Lower lobe of right lung (tissue), 2 donors: ENCODE results near the gene PRIM1. TPM values are rescaled to one million over a fixed set of nuclear protein-coding genes. Genes with fewer than 3 reads are reported as not detected.

Experiments used
- ATAC-seq, 2 donors: fragments of 200-7000 bp; cut with Tn5 transposase; one replicate each; pipeline ENCODE4 v1.9.1; 2020 to 2022; ENCODE audit warnings: mild to moderate bottlenecking in 2 of 2, moderate library complexity in 2 of 2
- DNase-seq: peaks from one replicate; pipeline ENCODE4 v3.0.0-alpha.2; 2020
- H3K27ac ChIP-seq: fragments of 200-600 bp; one replicate; pipeline ENCODE4 v1.8.0; 2022
- H3K27me3 ChIP-seq: fragments of 200-600 bp; one replicate; pipeline ENCODE4 v1.8.0; 2022; ENCODE audit warnings: low read depth
- H3K36me3 ChIP-seq: fragments of 200-600 bp; one replicate; pipeline ENCODE4 v1.8.0; 2022; ENCODE audit warnings: mild to moderate bottlenecking
- H3K4me1 ChIP-seq: fragments of 200-600 bp; one replicate; pipeline ENCODE4 v1.8.0; 2022
- H3K4me3 ChIP-seq: fragments of 200-600 bp; one replicate; pipeline ENCODE4 v1.8.0; 2022; ENCODE audit warnings: mild to moderate bottlenecking
- H3K9me3 ChIP-seq: fragments of 200-600 bp; one replicate; pipeline ENCODE4 v1.8.0; 2022
- intact Hi-C: fragments of 100-400 bp; cut with DNase I; formaldehyde crosslinking; loops from one replicate; pipeline ENCODE4 v1.11.0; 2022
- total RNA-seq: library from RNA; stranded (reverse); fragmentation: NEBNext Ultra II Directional; extraction: Animal tissue kit (Norgen Biotek cat#: 25700); gene quantifications from one replicate; pipeline ENCODE4 v1.2.1, GENCODE V29; 2021
- TF ChIP-seq, protein P1 (sequence below): fragments of 200-600 bp; IDR thresholded peaks from one replicate; pipeline ENCODE4 v1.8.0; 2022; ENCODE audit warnings: antibody characterized with exemption, mild to moderate bottlenecking
- donor health status: DM: no; HTN: yes; CAD: no; lungs with severe emphysema.

PRIM1 gene
- total RNA-seq, 1 donor from 2014 or later, result 7.7 TPM

DNA sequence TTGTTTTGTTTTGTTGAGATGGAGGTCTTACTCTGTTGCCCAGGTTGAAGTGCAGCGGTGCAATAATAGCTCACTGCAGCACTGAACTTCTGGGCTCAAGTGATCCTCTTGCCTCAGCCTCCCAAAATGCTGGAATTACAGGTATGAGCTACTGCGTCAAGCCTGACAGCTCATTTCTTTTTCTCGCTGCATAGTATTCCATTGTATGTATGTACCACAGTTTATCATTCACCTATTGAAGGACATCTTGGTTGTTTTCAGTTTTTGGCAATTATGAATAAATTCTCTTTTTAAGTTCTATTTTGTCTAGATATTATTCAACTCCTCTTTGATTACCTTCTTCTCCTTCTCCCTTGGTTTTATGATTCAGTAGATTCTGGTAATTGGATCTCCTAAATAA lies 24.5 kb upstream of the PRIM1 start:
- Histone ChIP-seq H3K27ac (no peak overlapping the region), H3K27me3 (no peaks in the 10 kb centered on the region), H3K4me1 (peaks cover 26% of the 10 kb centered on the region), H3K36me3 (peaks cover 16% of the 10 kb centered on the region), H3K9me3 (no peaks in the 10 kb centered on the region), H3K4me3 (no peak overlapping the region)
- intact Hi-C loops, result no loop called here
- TF ChIP-seq, protein P1, sequence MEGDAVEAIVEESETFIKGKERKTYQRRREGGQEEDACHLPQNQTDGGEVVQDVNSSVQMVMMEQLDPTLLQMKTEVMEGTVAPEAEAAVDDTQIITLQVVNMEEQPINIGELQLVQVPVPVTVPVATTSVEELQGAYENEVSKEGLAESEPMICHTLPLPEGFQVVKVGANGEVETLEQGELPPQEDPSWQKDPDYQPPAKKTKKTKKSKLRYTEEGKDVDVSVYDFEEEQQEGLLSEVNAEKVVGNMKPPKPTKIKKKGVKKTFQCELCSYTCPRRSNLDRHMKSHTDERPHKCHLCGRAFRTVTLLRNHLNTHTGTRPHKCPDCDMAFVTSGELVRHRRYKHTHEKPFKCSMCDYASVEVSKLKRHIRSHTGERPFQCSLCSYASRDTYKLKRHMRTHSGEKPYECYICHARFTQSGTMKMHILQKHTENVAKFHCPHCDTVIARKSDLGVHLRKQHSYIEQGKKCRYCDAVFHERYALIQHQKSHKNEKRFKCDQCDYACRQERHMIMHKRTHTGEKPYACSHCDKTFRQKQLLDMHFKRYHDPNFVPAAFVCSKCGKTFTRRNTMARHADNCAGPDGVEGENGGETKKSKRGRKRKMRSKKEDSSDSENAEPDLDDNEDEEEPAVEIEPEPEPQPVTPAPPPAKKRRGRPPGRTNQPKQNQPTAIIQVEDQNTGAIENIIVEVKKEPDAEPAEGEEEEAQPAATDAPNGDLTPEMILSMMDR, result no peak
- DNase-seq, result no peak
- ATAC-seq, result no peak

DNA sequence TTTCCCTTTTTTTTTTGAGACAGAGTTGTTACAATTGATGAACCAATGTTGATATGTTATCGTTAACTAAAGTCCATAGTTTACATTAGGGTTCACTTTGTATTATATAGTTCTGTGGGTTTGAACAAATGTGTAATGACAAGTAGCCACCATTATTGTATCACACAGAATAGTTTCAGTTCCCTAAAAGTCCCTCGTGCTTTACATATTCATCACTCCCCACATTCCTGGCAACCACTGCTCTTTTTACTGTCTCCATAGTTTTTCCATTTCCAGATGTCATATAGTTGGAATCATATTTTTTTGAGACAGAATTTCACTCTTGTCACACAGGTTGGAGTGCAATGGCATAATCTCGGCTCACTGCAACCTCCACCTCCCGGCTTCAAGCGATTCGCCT lies 23.5 kb upstream of the PRIM1 start:
- Histone ChIP-seq H3K27me3 (no peaks in the 10 kb centered on the region), H3K27ac (no peak overlapping the region), H3K4me1 (peaks cover 21% of the 10 kb centered on the region), H3K4me3 (no peak overlapping the region), H3K9me3 (no peaks in the 10 kb centered on the region), H3K36me3 (peaks cover 16% of the 10 kb centered on the region)
- intact Hi-C loops, result no loop called here
- TF ChIP-seq, protein P1, result no peak
- no peak for ATAC-seq
- DNase-seq, result no peak

DNA sequence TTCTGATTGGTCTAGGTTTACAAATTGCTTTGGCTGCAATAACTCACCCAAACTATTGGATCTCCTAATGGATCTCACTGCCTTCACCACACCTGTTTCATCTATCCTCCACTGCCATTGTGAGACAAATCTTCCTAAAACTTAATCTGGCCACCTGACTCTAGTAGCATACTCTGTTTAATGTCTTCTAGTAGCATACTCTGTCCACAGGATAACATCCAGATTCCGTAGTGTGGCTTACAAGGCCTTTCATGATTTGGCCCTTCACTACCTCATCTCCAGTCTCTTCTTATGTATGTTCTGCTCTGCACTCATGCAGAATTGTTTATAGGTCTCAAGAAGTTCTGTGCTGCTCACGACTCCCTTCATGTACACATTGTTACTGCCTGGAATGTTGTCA lies 21.0 kb upstream of the PRIM1 start:
- H3K27me3 ChIP-seq, result no peaks in the 10 kb centered on the region
- peaks cover 16% of the 10 kb centered on the region for H3K36me3 ChIP-seq
- H3K27ac ChIP-seq, result no peak overlapping the region
- TF ChIP-seq, protein P1, result no peak
- no peak for DNase-seq
- peaks cover 30% of the 10 kb centered on the region for H3K4me1 ChIP-seq
- no peak overlapping the region for H3K4me3 ChIP-seq
- no peaks in the 10 kb centered on the region for H3K9me3 ChIP-seq
- intact Hi-C loops, result no loop called here
- no peak for ATAC-seq

DNA sequence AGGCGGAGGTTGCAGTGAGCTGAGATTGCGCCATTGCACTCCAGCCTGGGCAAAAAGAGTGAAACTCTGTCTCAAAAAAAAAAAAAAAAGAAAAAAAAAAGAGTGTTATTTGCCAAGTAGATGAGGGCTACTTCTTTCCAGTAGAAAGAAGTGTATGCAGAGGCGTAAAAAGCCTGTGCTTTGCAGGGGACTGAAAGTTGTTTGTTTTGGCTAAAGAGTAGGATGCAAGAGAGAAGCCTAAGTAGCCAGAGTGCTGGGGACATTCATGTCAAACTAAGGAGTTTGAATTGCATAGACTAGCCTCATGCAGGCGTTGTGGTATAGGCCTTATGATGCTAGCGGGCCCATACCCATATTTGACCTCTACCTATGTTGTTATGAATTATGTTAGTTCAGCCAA lies 20.5 kb upstream of the PRIM1 start:
- Histone ChIP-seq H3K27ac (no peak overlapping the region), H3K9me3 (no peaks in the 10 kb centered on the region), H3K4me3 (no peak overlapping the region), H3K4me1 (peaks cover 30% of the 10 kb centered on the region), H3K36me3 (peaks cover 16% of the 10 kb centered on the region), H3K27me3 (no peaks in the 10 kb centered on the region)
- TF ChIP-seq, protein P1, result no peak
- ATAC-seq, result peak; percentile 81
- DNase-seq, result no peak
- intact Hi-C loops, result no loop called here

DNA sequence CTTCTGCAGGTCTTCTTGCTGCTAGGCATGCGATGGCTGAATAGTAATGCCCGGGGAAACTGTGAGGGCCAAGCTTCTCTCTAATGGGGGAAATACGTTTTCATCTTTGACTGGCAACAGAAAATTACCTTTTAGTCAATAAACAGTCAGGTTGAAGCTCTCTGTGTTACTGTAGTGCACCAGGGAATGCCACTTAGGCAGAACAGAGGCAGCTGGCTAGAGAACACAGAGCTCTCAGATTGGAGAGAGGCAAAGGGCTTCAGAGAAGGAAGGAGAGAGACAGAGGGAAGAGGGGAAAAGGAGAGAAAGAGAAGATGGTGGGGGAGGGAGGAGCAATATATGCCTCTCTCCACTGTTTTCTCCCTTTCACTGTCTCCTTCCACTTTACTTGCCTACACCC lies 17.7 kb upstream of the PRIM1 start:
- Histone ChIP-seq H3K27me3 (no peaks in the 10 kb centered on the region), H3K9me3 (no peaks in the 10 kb centered on the region), H3K27ac (no peak overlapping the region), H3K36me3 (peaks cover 7% of the 10 kb centered on the region), H3K4me1 (peaks cover 26% of the 10 kb centered on the region), H3K4me3 (no peak overlapping the region)
- ATAC-seq, result peak in 1 of 2 donors; percentile 32
- TF ChIP-seq, protein P1, result no peak
- no peak for DNase-seq
- intact Hi-C loops, result no loop called here

DNA sequence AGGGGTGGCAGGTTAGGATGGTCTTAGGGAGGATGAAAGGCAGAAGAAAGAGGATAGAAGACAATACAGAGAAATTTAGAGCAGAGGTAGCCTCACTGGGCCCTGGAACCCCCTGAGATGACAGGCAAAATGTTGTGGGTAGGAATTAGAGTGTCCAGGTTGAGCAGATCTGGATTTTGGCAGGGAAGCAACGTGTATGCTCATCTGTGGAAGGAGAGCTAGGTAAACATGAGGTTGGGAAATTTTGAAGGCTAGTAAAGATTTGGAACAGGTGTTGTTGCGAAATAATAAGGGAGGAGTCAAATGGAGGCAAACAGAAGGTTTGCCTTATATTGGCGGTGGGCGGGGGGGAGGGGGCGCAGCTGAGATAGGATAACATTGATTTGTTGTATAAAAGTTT lies 16.3 kb upstream of the PRIM1 start:
- intact Hi-C loops, result no loop called here
- Histone ChIP-seq H3K4me3 (no peak overlapping the region), H3K9me3 (no peaks in the 10 kb centered on the region), H3K4me1 (peaks cover 21% of the 10 kb centered on the region), H3K27me3 (no peaks in the 10 kb centered on the region), H3K27ac (peak overlapping the region; percentile 24), H3K36me3 (no peaks in the 10 kb centered on the region)
- TF ChIP-seq, protein P1, result no peak
- ATAC-seq, result peak; percentile 32 to 39
- no peak for DNase-seq
